Measurements from ENCODE around the gene INSYN2B.

DNA sequence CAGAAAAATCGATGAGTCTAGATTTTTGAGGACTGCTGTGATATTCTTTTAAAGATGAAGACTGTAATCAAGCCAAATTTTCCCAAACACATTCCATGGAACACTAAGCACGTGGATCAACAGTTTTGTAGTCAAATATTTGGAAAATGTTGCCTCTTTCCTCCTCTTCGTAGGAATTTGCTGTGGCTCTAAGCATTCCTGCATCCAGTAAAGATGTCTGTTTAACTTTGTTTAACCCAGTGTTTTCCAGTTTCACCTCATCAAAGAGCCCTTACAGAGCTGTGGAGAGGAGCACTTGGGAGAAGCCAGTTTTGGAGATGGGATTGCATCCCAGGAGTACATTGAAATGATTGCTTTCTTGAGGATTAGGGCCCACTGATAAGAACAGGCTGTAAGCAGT is 58.9 kb downstream of the INSYN2B start:
- TF ChIP-seq, protein P1, sequence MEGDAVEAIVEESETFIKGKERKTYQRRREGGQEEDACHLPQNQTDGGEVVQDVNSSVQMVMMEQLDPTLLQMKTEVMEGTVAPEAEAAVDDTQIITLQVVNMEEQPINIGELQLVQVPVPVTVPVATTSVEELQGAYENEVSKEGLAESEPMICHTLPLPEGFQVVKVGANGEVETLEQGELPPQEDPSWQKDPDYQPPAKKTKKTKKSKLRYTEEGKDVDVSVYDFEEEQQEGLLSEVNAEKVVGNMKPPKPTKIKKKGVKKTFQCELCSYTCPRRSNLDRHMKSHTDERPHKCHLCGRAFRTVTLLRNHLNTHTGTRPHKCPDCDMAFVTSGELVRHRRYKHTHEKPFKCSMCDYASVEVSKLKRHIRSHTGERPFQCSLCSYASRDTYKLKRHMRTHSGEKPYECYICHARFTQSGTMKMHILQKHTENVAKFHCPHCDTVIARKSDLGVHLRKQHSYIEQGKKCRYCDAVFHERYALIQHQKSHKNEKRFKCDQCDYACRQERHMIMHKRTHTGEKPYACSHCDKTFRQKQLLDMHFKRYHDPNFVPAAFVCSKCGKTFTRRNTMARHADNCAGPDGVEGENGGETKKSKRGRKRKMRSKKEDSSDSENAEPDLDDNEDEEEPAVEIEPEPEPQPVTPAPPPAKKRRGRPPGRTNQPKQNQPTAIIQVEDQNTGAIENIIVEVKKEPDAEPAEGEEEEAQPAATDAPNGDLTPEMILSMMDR (conservative IDR thresholded peaks at IDR 0.05; ENCODE audit: low read depth, low read length), result no peak
- TF ChIP-seq EZH2 (IDR thresholded peaks at IDR 0.05; ENCODE audit: borderline replicate concordance, low read depth, low read length, poor library complexity, severe bottlenecking), result no peak

All from A673 (cell line).